Stimulated activated CD4-positive, alpha-beta T cell treated with anti-CD3 and anti-CD28 coated beads, Interleukin-12 subunit alpha, Interleukin-12 subunit beta, amount 100 ng/mL, for 48 hours (primary cell): ENCODE results near the gene HMGCS1.
"Not testable (repeated sequence)": the region's sequence is repeated elsewhere in the genome, so short reads cannot be mapped to it uniquely, and the experiment has no call there.

Experiments used
- DNase-seq, 3 donors: peaks; one replicate each; pipeline ENCODE4 v3.0.0-alpha.2; 2020; ENCODE audit warnings: low read depth in 2 of 3, low spot score in 1 of 3

The HMGCS1 gene

GRCh38 chr5:43312699-43313034, 545 bp downstream of the HMGCS1 start:
- peak in 1 of 3 donors; percentile 14 for DNase-seq

GRCh38 chr5:43312076-43312661, 1.0 kb downstream of the HMGCS1 start:
- DNase-seq = no peak

GRCh38 chr5:43309637-43310036, 3.6 kb downstream of the HMGCS1 start:
- DNase-seq = no peak

- DNase-seq = no peak
Observed at GRCh38 chr5:43309122-43309521, 4.1 kb downstream of the HMGCS1 start.

- DNase-seq = not testable (repeated sequence)
Observed at GRCh38 chr5:43306954-43307353, 6.3 kb downstream of the HMGCS1 start.

GRCh38 chr5:43305948-43306565, 7.2 kb downstream of the HMGCS1 start:
- DNase-seq = no peak

GRCh38 chr5:43304525-43304924, 8.7 kb downstream of the HMGCS1 start:
- DNase-seq = no peak

- DNase-seq = no peak
Observed at GRCh38 chr5:43303242-43303641, 10.0 kb downstream of the HMGCS1 start.

GRCh38 chr5:43302481-43302880, 10.7 kb downstream of the HMGCS1 start:
- DNase-seq = no peak

- DNase-seq = no peak
Observed at GRCh38 chr5:43301653-43302091, 11.5 kb downstream of the HMGCS1 start.

GRCh38 chr5:43300112-43300511, 13.1 kb downstream of the HMGCS1 start:
- DNase-seq = no peak

- no peak for DNase-seq
Observed at GRCh38 chr5:43298443-43298842, 14.8 kb downstream of the HMGCS1 start.

GRCh38 chr5:43296835-43297234, 16.4 kb downstream of the HMGCS1 start:
- no peak for DNase-seq

- no peak for DNase-seq
Observed at GRCh38 chr5:43295202-43295601, 18.0 kb downstream of the HMGCS1 start.

- DNase-seq = no peak
Observed at GRCh38 chr5:43294226-43294625, 19.0 kb downstream of the HMGCS1 start.

- DNase-seq = no peak
Observed at GRCh38 chr5:43290726-43291125, 22.5 kb downstream of the HMGCS1 start.

- no peak for DNase-seq
Observed at GRCh38 chr5:43288269-43288831, 24.9 kb downstream of the HMGCS1 start.

- no peak for DNase-seq
Observed at GRCh38 chr5:43287493-43287892, 25.7 kb downstream of the HMGCS1 start.

GRCh38 chr5:43286623-43287022, 26.6 kb downstream of the HMGCS1 start:
- no peak for DNase-seq

GRCh38 chr5:43281840-43282658, 31.2 kb downstream of the HMGCS1 start:
- peak in 2 of 3 donors; percentile 6 to 22 for DNase-seq

GRCh38 chr5:43279548-43280274, 33.5 kb downstream of the HMGCS1 start:
- no peak for DNase-seq
